GM21526 (cell line): Measurements from ENCODE around the gene COX4I2.

Source experiments
- ATAC-seq: cut with Tn5 transposase; IDR thresholded peaks from one replicate; pipeline ENCODE4 v1.9.1; 2021; ENCODE audit warnings: moderate library complexity; ENCODE audit not compliant: unreplicated experiment, low FRiP score

The COX4I2 gene

GRCh38 chr20:31674895-31675827, 37.4 kb downstream of the COX4I2 start:
- ATAC-seq = no peak

- no peak for ATAC-seq
These were observed 38.3 kb downstream of the COX4I2 start for GRCh38 chr20:31675828-31676608.

- ATAC-seq = no peak
These were observed 38.9 kb downstream of the COX4I2 start for GRCh38 chr20:31676609-31676989.

- no peak for ATAC-seq
These were observed 40.0 kb downstream of the COX4I2 start for GRCh38 chr20:31677553-31678260.

GRCh38 chr20:31678389-31679356, 41.0 kb downstream of the COX4I2 start:
- ATAC-seq = no peak

GRCh38 chr20:31679357-31680285, 41.9 kb downstream of the COX4I2 start:
- no peak for ATAC-seq

GRCh38 chr20:31680286-31681127, 42.8 kb downstream of the COX4I2 start:
- no peak for ATAC-seq

GRCh38 chr20:31681128-31681727, 43.5 kb downstream of the COX4I2 start:
- no peak for ATAC-seq

- no peak for ATAC-seq
These were observed 44.1 kb downstream of the COX4I2 start for GRCh38 chr20:31681769-31682168.

GRCh38 chr20:31682352-31682751, 44.6 kb downstream of the COX4I2 start:
- ATAC-seq = no peak

GRCh38 chr20:31682927-31683326, 45.2 kb downstream of the COX4I2 start:
- ATAC-seq = no peak

GRCh38 chr20:31684153-31685015, 46.7 kb downstream of the COX4I2 start:
- no peak for ATAC-seq

- no peak for ATAC-seq
These were observed 48.3 kb downstream of the COX4I2 start for GRCh38 chr20:31685853-31686643.

GRCh38 chr20:31687777-31688176, 50.1 kb downstream of the COX4I2 start:
- no peak for ATAC-seq

- ATAC-seq = no peak
These were observed 51.4 kb downstream of the COX4I2 start for GRCh38 chr20:31689141-31689540.
